Activated CD4-positive, alpha-beta T cell treated with anti-CD3 and anti-CD28 coated beads, Interleukin-2, amount 10 ng/mL, durations not matched to agents 7 days and 5 days (primary cell): Measurements from ENCODE around the gene PRRX1. TPM values are rescaled to one million over a fixed set of nuclear protein-coding genes. Genes with fewer than 3 reads are reported as not detected.

Experiments
- CTCF ChIA-PET: fragments of 350-600 bp; sonication (Branson Sonifier 250); formaldehyde crosslinking; loops from one replicate; lab custom pipeline; 2021; ENCODE audit warnings: antibody characterized with exemption; lab: Charles Lee
- POLR2A ChIA-PET: fragments of 350-600 bp; sonication (Branson Sonifier 250); formaldehyde crosslinking; loops from one replicate; lab custom pipeline; 2021; ENCODE audit warnings: antibody characterized with exemption; lab: Charles Lee
- DNase-seq: peaks from one replicate; pipeline ENCODE4 v3.0.0-alpha.2; 2020
- H3K27ac Mint-ChIP-seq: one replicate; pipeline ENCODE4 v1.8.0; 2021; ENCODE audit warnings: mild to moderate bottlenecking, moderate library complexity, mixed read lengths
- H3K27me3 Mint-ChIP-seq: one replicate; pipeline ENCODE4 v1.8.0; 2021; ENCODE audit warnings: mixed read lengths
- H3K36me3 Mint-ChIP-seq: one replicate; pipeline ENCODE4 v1.8.0; 2021; ENCODE audit warnings: low read depth, mixed read lengths
- H3K4me1 Mint-ChIP-seq: one replicate; pipeline ENCODE4 v1.8.0; 2021; ENCODE audit warnings: mixed read lengths
- H3K4me3 Mint-ChIP-seq: one replicate; pipeline ENCODE4 v1.8.0; 2021; ENCODE audit warnings: mild to moderate bottlenecking, moderate library complexity, mixed read lengths
- H3K9me3 Mint-ChIP-seq: one replicate; pipeline ENCODE4 v1.8.0; 2021; ENCODE audit warnings: mixed read lengths
- total RNA-seq, 2 experiments: library from RNA; stranded (reverse); gene quantifications; one replicate each; pipeline ENCODE4 v1.2.3, GENCODE V29; 2021

The PRRX1 gene
- total RNA-seq, 2 experiments from 2014 or later = not detected

DNA sequence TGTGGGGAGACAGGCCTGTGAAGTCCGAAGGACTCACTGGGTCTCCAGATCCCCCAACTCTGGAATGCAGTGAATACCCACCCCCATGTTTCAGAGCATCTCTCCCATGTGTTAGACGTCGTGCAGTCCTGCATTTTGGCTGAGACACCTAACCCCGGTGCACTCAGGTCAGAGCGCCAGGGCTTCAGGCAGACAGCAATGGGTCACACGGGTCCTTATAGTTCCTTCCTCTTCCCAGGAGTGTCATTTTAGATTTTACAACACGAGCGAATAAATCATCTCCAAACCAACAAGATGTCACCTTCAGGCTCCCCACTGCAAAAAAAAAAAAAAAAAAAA lies 5.1 kb downstream of the PRRX1 start:
- no peak for DNase-seq
- Mint-ChIP-seq H3K9me3 (no peaks in the 10 kb centered on the region), H3K4me1 (peaks cover 16% of the 10 kb centered on the region), H3K36me3 (peaks cover 3% of the 10 kb centered on the region), H3K27me3 (peaks cover 93% of the 10 kb centered on the region), H3K27ac (no peak overlapping the region), H3K4me3 (no peak overlapping the region)
- ChIA-PET CTCF (interaction anchor here (0.5 kb wide), 1 partner anchor 380 kb away, joined by 3 read pairs; no protein-coding TSS in a partner anchor), POLR2A (no interaction called here)

DNA sequence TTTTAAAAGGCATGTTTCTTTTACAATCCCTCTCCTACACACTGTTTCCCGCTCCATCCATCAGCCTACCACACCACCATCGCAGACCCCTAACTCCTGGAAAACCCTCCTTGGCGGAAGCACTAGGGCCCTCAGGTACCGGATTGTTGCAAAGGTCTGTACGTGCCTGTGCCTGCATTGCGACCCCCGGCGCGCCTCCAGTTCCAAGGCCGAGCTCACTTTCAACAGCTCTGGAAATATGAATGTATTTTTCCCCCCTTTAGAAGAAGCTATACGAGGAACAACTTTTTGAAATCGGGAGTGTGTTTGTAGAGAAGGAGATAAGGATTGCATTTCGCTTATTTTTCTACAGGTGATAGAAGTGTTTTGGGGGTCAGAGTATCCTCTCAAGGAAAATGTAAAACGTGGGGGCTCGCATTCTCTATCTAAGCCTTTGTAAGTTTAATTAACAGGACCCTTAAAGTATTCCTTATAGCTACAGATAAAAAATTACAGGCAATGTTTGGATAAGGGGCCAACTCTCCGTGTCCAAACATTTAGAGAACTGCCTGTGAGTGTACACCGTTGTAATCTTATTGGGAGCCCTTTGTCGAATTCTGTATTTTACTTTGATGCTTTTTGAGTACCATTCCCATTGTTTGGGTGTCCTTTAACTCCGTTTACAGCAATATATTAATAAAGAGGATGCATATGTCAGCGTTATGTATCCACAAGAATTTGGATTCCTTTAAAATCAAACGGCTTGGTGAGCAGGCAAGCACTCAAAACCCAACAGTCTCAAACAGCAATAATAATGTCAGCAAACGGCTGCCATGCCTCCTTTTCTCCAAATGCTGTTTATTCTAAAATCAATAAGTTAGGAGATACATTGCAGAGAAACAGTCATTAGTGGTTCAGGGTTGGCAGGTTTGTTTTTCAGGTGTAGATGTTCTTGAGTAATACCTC lies 5.9 kb downstream of the PRRX1 start:
- no peak for DNase-seq
- no peak overlapping the region for H3K4me3 Mint-ChIP-seq
- ChIA-PET POLR2A (no interaction called here), CTCF (no interaction called here)
- H3K4me1 Mint-ChIP-seq = peaks cover 16% of the 10 kb centered on the region
- H3K27ac Mint-ChIP-seq = no peak overlapping the region
- H3K9me3 Mint-ChIP-seq = no peaks in the 10 kb centered on the region
- H3K36me3 Mint-ChIP-seq = peaks cover 3% of the 10 kb centered on the region
- peaks cover 88% of the 10 kb centered on the region for H3K27me3 Mint-ChIP-seq

DNA sequence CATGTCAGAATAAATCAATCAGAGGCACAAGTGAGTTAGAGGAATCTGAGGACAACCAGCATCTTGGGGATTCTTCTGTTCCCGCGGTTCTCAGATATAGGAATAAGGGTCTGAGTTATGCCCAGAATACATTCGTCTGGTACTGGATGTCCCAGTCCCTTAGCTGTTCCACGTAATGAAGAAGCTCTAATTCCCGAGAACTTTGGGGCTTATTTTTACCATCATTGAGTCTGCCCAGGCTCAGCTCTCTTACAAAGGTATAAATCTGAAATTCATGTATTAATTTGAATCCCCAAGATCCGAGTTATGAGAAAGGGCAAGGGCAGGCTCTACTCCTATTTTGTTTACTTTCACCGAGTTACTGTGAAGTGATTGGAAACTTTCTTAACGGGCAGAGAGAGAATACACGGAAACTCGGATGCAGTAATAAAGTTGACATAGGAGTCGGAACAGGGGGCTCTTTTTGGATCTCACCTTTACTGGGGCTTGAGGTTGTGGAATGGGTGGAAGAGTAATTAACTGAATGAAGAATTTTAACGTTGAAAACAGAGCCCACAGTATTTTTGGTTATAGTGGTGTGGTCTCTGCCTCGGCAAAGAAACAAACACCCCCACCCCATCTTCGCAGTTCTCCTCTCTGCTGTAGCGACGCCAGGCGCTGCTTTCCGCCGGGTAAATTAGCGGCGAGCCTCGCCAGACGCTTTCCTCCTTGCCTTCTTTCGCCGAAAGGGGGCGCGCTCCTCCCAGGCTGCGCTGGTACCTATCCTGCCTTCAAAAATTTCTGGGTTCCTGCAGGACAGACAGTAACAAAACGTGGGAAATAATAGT lies 7.1 kb downstream of the PRRX1 start:
- Mint-ChIP-seq H3K27me3 (peaks cover 80% of the 10 kb centered on the region), H3K4me3 (no peak overlapping the region), H3K36me3 (peaks cover 3% of the 10 kb centered on the region), H3K4me1 (peaks cover 12% of the 10 kb centered on the region), H3K9me3 (no peaks in the 10 kb centered on the region), H3K27ac (no peak overlapping the region)
- peak; percentile 27 for DNase-seq
- POLR2A ChIA-PET = no interaction called here
- CTCF ChIA-PET = no interaction called here

DNA sequence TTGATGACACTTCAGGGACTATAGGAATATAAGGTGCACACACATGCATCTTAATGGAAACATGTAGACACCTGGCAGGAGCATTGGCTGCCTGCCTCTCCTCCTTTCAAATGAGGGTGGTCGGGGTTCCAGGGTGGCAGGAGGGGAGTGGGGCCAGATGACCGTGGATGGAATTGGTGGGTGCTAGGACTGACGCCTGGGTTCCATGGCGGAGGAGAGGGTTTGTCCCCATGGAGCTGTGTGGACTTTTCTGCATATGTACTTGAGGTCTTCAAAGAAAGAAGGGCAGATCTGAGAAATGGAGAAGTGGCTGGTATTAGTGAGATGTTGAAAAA lies 7.7 kb downstream of the PRRX1 start:
- peaks cover 78% of the 10 kb centered on the region for H3K27me3 Mint-ChIP-seq
- H3K36me3 Mint-ChIP-seq = peaks cover 2% of the 10 kb centered on the region
- POLR2A ChIA-PET = no interaction called here
- no peaks in the 10 kb centered on the region for H3K9me3 Mint-ChIP-seq
- no peak for DNase-seq
- no peak overlapping the region for H3K27ac Mint-ChIP-seq
- no peak overlapping the region for H3K4me3 Mint-ChIP-seq
- H3K4me1 Mint-ChIP-seq = peaks cover 10% of the 10 kb centered on the region
- CTCF ChIA-PET = interaction anchor here (1.9 kb wide), 1 partner anchor 13 kb away, joined by 4 read pairs; no protein-coding TSS in a partner anchor

DNA sequence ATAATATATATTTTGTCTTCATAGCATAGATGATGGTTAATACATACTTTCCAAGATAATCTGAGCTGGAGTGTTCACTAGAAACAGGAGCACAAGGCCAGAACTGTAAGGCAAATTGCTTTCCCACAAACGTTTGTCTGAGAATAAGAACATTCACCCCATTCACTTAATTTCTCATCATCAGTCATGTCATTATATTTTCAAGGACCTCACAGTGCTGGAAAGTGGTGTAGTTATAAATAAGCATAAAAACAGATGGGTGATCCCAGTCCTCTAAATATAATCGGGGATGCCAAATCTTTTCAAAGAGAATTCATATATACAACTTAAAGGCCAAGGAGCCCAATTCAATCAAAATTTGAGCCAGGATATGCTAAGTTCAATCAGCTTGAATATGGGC lies 8.4 kb downstream of the PRRX1 start:
- Mint-ChIP-seq H3K4me1 (peaks cover 10% of the 10 kb centered on the region), H3K27ac (no peak overlapping the region), H3K9me3 (no peaks in the 10 kb centered on the region), H3K4me3 (no peak overlapping the region), H3K36me3 (peaks cover 1% of the 10 kb centered on the region), H3K27me3 (peaks cover 71% of the 10 kb centered on the region)
- no peak for DNase-seq
- ChIA-PET POLR2A (interaction anchor here (0.5 kb wide), 1 partner anchor 98 kb away, joined by 3 read pairs; no protein-coding TSS in a partner anchor), CTCF (interaction anchor here (1.3 to 1.9 kb wide), 2 partner anchors 12 to 426 kb away, joined by 3 to 4 read pairs; no protein-coding TSS in a partner anchor)

DNA sequence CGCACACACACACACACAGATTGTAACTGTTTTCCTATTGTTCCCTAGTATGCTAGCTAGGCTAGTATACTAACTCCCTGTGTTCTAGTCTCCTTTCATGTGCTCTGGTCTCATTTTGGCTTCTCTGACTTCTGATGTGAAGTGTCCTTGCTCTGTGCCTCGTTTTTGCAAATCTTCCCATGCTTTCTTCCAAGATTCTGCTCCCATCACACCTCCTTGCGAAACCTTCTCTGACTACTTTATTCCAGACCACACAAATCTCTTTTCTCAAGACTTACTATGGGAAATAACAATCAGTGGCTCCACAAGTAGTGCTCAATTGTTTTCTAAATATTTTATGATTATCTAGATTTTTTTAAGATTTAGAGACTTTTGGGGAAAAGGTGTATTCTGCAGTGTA lies 10.3 kb downstream of the PRRX1 start:
- Mint-ChIP-seq H3K27me3 (peaks cover 58% of the 10 kb centered on the region), H3K4me1 (no peaks in the 10 kb centered on the region), H3K4me3 (no peak overlapping the region), H3K27ac (no peak overlapping the region), H3K36me3 (no peaks in the 10 kb centered on the region), H3K9me3 (no peaks in the 10 kb centered on the region)
- CTCF ChIA-PET = no interaction called here
- no peak for DNase-seq
- POLR2A ChIA-PET = no interaction called here

DNA sequence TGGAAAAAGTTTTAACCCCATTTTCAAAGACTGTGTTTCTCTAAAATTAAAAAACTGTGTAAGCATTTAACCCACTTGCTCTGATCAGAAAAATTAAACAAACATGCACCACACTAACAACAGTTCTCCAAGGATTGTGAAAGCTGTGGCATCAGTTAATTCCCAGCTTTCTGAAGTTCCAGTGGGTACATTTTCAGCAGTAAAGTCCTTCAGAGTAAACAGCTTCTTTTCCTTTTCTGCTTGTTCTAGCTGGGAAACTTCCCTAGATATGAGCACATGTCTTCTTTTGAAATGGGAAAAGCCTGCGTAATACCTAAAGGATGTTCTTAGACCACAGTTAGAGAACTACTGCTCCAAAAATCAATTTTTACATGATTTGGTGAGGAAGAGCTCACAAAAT lies 11.1 kb downstream of the PRRX1 start:
- Mint-ChIP-seq H3K4me1 (no peaks in the 10 kb centered on the region), H3K27ac (no peak overlapping the region), H3K4me3 (no peak overlapping the region), H3K36me3 (no peaks in the 10 kb centered on the region), H3K27me3 (peaks cover 52% of the 10 kb centered on the region), H3K9me3 (no peaks in the 10 kb centered on the region)
- ChIA-PET CTCF (no interaction called here), POLR2A (no interaction called here)
- DNase-seq = no peak

DNA sequence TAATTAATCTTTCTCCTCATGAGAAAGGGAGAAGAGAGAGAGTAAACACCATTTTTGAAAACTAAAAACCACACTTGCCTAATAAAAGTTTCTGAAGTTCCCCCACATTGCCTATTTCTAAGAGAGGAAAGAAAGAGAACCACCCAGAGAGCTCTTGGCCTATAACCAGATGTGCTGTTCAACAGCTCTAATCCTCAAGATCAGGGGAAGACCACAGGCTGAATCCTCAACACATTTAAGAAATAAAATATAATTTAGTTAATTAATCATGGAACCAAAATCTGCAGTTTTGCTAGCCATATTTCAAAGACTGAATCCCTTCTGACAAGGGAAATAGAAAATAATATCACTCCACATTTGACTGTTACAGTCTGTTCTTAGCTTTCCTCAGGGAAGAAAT lies 11.9 kb downstream of the PRRX1 start:
- H3K4me1 Mint-ChIP-seq = no peaks in the 10 kb centered on the region
- no peaks in the 10 kb centered on the region for H3K9me3 Mint-ChIP-seq
- POLR2A ChIA-PET = no interaction called here
- H3K27me3 Mint-ChIP-seq = peaks cover 47% of the 10 kb centered on the region
- no peak overlapping the region for H3K4me3 Mint-ChIP-seq
- CTCF ChIA-PET = no interaction called here
- H3K27ac Mint-ChIP-seq = no peak overlapping the region
- H3K36me3 Mint-ChIP-seq = no peaks in the 10 kb centered on the region
- DNase-seq = no peak

DNA sequence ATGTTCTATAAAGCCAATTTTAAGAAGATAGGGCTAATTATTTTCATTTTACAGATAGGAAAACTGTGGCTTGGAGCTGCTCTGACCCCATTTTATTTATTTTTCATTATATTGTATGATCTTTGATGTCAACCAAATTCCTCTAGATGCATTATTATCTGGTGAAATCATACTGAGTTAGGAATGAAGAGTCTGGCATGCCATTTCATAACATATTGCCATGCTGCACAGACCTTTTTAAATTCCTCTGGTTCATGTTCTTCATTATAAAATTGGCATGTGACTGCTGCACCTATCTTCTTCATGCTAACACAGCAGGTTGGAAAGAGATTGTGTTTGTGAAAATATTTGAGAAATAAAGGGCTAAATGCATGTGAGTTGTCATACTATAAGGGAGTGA lies 12.7 kb downstream of the PRRX1 start:
- H3K4me3 Mint-ChIP-seq = no peak overlapping the region
- DNase-seq = no peak
- H3K27me3 Mint-ChIP-seq = peaks cover 39% of the 10 kb centered on the region
- H3K9me3 Mint-ChIP-seq = no peaks in the 10 kb centered on the region
- no peaks in the 10 kb centered on the region for H3K4me1 Mint-ChIP-seq
- no peak overlapping the region for H3K27ac Mint-ChIP-seq
- ChIA-PET CTCF (no interaction called here), POLR2A (no interaction called here)
- no peaks in the 10 kb centered on the region for H3K36me3 Mint-ChIP-seq

DNA sequence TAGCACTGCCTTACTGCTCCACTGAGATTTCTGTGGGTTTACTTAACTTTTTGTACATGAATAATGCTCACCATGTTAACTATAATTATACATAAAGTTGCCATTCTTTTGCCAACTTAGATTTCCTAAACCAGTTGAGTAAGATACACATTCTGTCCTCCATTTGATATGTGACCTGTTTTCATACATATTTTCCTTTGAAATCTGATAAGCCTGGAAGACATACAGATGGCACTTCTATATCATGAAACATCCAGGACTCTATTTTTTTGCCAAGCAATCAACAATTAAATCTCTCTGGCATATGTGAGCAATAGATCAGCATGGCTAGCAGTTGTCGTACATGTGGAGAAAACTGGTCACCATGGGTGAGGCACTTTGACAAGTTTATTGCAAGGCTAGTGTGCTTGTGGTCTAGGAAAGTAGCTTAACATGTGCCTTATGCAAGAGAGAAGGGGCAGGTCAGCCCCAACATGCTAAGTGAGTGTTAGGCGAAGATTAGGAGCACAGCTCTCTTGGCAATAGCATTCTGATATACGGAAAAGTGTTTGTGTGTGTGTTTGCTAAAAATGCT lies 14.2 kb downstream of the PRRX1 start:
- ChIA-PET CTCF (no interaction called here), POLR2A (no interaction called here)
- no peaks in the 10 kb centered on the region for H3K4me1 Mint-ChIP-seq
- peaks cover 32% of the 10 kb centered on the region for H3K27me3 Mint-ChIP-seq
- H3K36me3 Mint-ChIP-seq = no peaks in the 10 kb centered on the region
- no peak overlapping the region for H3K4me3 Mint-ChIP-seq
- DNase-seq = no peak
- H3K27ac Mint-ChIP-seq = no peak overlapping the region
- no peaks in the 10 kb centered on the region for H3K9me3 Mint-ChIP-seq

DNA sequence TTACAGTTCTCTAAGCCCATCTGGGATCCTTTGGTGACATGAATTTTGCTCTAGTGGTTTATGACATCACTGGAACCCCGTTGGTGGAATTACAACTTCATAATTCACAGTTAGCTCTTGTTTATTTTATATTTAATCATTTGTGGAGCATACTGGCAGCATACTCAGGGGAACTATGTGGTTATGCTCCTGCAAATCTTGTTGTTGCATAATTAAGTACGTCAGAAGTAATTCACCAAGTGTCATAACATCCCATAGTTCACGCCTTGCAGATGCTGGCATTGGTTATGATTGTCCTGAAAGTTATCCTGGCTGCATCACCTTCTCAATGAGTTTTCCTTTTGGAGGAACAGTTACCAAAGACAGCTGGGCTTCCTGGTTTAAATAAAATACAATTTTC lies 16.5 kb downstream of the PRRX1 start:
- Mint-ChIP-seq H3K36me3 (no peaks in the 10 kb centered on the region), H3K9me3 (no peaks in the 10 kb centered on the region), H3K27ac (no peak overlapping the region), H3K4me1 (no peaks in the 10 kb centered on the region), H3K4me3 (no peak overlapping the region), H3K27me3 (peaks cover 21% of the 10 kb centered on the region)
- CTCF ChIA-PET = no interaction called here
- POLR2A ChIA-PET = no interaction called here
- no peak for DNase-seq

DNA sequence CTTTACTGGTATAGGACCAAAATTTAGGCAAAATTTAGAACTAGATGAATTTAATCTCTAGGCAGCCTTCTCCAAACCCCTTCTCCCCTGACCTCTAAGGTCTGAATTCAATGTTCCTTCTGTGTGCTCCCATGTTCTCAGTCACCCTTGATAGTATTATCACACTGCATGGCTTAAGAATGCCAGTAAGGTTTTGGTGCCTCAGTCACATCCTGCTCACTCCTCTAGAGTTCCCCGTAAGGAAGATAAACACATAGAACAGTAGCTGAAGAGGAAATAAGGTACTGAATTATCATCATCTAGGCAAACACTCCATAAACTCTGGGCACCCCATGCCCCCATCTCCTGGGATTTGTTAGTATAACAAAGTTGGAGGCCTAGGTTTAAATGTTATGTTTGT lies 18.2 kb downstream of the PRRX1 start:
- Mint-ChIP-seq H3K4me3 (no peak overlapping the region), H3K27ac (no peak overlapping the region), H3K9me3 (no peaks in the 10 kb centered on the region), H3K27me3 (peaks cover 18% of the 10 kb centered on the region), H3K36me3 (no peaks in the 10 kb centered on the region), H3K4me1 (no peaks in the 10 kb centered on the region)
- no peak for DNase-seq
- CTCF ChIA-PET = no interaction called here
- POLR2A ChIA-PET = no interaction called here

DNA sequence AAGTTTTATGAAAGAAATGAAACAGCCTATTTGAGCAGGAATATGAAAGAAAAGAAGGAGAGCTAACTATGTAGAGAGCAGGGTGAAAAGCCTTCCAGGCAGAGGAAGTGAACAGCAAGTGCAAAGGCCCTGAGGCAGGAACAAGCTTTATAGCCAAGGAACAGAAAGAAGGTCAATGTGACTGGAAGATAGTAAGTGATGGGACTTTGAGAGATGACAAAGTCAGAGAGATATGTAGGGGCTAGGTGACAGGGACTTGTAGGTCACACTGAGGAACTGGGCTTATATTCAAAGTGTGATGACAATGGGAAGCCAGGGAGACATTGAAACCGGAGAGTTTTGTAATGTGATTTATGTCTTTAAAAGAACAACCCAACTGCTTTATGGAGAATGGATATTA lies 18.9 kb downstream of the PRRX1 start:
- Mint-ChIP-seq H3K9me3 (no peaks in the 10 kb centered on the region), H3K4me3 (no peak overlapping the region), H3K4me1 (no peaks in the 10 kb centered on the region), H3K36me3 (no peaks in the 10 kb centered on the region), H3K27me3 (peaks cover 20% of the 10 kb centered on the region), H3K27ac (no peak overlapping the region)
- ChIA-PET POLR2A (no interaction called here), CTCF (no interaction called here)
- no peak for DNase-seq
